OCI-M1 (cell line): ENCODE measurements around the gene ADCY10.
"Not testable (repeated sequence)": the region's sequence is repeated elsewhere in the genome, so short reads cannot be mapped to it uniquely, and the experiment has no call there.

Experiments used
- DNase-seq: peaks from one replicate; lab custom pipeline; 2025; lab: John Stamatoyannopoulos, UW

The ADCY10 gene

DNA sequence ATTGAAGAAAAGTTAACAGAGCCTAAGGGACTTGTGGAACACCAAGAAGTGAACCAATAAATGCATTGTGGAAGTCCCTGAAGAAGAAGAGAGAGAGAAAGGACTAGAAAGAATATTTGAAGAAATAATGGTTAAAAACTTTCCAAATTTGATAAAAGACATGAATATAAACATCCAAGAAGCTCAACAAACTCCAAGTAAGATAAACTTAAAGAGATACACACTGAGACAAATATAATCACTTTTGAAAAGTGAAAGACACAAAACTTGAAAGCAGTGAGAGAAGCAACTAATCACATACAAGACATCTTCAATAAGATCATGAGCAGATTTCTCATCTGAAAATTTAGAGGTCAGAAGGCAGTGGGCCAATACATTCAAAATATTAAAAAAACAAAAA, 101.0 kb downstream of the ADCY10 start:
- DNase-seq: no peak

DNA sequence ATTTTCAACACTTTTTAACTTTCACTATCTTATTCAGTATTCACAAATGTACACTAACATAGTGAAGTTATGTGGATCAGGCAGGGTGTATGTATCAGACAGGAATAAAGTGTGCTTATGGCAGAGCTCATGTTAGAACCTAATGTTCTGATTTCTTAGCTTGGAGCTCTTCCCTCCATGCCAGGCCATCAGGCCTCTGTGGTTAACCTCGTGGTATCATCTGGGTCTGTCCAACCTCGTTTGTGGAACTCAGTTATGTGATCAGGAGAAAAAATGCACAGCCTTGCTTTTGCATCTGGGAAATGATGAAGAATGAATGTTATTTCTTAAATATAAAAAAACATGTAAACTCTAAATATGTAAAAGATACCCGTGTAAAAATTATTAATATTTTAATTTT, 105.2 kb downstream of the ADCY10 start:
- DNase-seq: peak; percentile 46

DNA sequence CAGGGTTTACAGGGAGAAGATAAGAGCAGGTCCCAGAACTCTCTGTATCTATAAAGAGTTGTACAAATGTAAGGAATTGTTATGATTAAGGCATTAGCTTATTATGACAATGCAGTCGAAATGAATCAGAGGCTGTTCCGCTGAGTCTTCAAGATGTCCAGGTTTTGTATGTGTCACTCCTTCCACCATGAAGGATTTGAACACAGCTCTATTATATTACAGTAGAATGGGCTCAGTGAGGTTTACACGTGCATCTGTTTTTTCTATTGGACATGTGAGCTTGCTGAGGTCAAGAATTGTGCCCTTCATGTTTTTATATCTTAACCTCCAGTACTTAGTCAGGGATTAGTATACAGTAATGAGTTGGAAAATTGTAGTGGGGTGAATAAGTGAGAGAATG, 105.8 kb downstream of the ADCY10 start:
- no peak for DNase-seq

DNA sequence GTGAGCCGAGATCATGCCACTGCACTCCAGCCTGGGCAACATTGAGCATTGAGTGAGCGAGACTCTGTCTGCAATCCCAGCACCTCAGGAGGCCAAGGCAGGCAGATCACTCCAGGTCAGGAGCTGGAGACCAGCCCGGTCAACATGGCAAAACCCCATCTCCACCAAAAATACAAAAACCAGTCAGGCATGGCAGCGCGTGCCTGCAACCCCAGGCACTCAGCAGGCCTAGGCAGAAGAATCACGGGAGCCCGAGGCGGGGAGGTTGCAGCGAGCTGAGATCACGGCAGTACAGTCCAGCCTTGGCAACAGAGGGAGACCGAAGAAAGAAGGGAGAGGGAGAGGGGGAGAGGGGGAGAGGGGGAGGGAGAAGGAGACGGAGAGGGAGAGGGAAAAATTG, 107.3 kb downstream of the ADCY10 start:
- DNase-seq: not testable (repeated sequence)

DNA sequence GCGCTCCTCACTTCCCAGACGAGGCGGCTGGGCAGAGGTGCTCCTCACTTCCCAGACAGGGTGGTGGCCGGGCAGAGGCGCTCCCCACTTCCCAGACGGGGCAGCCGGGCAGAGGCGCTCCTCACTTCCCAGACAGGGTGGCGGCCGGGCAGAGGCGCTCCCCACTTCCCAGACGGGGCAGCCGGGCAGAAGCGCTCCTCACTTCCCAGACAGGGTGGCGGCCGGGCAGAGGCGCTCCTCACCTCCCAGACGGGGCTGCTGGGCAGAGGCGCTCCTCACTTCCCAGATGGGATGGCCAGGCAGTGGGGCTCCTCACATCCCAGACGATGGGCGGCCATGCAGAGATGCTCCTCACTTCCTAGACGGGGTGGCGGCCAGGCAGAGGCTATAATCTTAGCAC, 107.7 kb downstream of the ADCY10 start:
- not testable (repeated sequence) for DNase-seq

DNA sequence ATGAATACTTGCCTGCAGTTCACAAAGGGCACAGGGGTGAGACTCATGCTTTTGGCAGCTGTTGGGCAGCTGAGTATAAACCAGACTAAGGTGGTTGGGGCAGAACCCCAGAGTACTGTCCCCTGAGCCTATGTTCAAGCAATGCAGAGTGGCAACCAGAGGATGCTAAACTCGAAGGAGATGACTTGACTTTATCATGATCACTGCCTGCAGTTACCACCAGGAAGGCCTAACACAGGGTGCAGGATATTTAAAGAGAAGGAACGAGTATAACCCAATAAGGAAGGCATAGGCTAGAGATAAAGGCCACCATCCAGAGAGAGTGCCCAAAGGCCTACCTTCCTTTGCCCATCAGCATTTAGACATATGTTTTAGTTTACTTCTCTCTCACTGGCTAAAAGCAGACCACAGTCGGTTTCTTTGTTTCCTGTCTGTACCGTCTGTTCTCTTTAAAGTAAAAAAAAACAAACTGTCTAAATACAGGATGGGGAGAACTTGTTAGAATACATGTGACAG, 108.8 kb downstream of the ADCY10 start:
- DNase-seq: no peak

DNA sequence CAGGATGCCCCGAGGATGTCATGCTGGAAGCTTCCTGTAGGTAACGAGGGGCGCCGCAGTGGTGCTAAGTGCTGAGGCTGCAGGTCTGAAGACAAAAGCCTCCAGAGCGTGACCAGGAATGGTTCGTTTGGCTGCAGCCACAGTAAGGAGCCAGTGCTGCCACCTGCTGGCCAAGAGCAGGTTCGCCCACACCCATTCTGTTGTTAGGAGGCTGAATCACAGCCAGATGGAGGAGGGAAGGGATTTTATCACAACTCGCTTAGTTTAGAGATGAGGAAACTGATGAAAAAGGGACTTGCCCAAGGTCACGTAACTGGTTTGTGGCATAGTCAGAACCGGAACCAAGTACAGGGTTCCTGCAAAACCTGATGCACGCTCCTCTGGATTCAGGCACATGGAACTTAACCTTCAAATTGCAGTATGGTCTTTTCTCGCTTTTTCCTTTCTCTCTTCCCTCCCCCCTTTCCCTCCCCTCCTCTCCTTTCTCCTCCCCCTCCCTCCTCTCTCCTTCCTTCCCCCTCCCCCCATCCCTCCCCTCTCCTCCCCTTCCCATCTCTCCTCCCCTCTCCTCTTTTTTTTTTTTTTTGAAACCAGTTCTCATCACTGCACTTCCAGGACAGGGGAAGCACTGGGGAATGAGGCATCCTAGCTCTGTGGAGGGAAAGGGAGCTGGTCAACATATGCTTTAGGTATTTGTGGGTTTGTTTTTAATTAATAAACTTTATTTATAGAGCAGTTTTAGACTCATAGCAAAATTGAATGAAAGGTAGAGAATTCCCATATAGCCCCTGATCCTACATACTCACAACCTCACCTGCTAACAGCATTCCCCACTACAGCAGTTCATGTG, 110.4 kb downstream of the ADCY10 start:
- DNase-seq: peak; percentile 98

DNA sequence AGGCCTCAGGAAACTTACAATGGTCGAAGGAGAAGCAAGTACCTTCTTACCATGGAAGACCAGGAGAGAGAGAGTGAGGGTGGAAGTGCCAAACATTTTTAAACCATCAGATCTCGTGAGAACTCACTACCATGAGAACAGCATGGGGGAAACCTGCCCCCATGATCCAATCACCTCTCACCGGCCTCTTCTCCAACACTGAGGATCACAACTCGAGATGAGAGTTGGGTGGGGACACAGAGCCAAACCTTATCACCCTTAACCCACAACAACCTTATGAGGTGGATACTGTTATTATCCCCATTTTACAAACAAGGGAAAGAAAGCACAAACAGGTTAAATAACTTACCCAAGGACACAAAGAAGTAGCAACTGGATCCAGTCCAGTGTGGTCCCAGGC, 111.7 kb downstream of the ADCY10 start:
- DNase-seq: no peak

DNA sequence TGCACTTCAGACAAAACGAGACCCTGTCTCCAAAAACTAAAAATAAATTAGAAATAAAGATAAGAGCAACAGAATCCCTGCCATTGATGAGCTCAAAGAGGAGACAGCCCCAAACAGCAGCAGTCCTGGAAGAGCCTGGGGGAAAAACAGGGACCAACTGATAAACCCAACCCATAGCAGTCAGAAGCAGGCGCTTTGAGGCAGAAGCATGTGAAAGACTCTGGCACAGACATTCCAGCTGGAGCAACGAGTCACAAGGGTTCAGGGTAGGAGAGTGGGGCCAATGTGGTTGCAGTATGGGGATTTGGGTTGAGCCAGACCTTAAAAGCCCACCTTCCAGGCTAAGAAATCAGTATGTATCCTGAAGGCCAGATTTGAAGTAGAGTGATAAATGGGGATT, 113.7 kb downstream of the ADCY10 start:
- DNase-seq: no peak

DNA sequence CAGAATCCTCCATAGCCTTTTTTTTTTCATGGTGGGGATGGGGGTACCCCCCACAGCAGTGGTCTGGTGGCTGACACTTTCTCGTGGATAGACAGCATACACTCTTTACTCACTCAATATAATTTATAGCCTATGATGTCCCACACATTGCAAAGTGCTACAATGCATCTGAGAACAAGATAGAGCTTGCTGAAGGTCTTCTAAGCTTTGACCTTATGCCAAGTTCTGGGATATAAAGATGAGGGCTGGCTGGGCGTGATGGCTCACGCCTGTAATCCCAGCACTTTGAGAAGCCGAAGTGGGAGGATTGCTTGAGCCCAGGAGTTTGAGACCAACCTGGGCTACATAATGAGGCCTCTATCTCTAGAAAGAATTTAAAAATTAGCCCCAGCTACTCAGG, 114.2 kb downstream of the ADCY10 start:
- no peak for DNase-seq

DNA sequence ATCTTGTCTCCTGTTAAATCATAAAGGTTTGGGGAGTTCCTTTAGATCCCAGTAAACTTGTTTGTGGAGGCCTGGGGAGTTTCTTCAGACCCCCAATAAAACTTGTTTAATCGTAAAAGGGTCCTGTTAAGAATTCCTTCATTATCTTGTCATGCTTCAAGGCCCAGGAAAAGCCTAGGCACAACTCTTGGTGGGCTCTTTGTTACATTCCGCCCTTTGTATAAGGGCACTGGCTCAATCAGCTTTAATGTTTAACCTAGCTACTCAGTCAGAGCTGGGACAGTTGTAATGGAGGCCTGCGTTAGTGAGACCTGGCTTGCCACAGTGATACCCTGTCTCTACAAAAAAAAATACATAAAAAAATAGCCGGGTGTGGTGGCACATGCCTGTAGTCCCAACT, 115.0 kb downstream of the ADCY10 start:
- DNase-seq: no peak

DNA sequence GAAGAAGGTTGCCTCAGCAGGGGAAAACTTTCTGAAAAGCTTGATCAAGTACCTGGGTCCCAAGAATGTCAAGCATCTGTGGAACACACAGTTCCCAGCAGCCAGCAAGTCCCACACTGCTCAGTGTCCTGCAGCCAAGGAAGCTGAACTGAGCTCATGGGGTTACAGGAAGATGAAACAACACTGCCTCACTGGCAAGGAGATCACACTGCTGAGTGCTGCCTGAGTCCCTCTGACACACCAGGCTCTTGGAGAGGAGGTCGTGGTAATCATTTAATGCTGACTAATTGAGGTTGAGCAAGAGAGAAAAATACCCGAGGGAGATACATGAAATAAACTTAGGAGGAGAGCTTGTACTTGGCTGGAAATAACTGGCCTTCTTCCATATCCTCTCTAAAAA, 116.9 kb downstream of the ADCY10 start:
- DNase-seq: peak; percentile 93

DNA sequence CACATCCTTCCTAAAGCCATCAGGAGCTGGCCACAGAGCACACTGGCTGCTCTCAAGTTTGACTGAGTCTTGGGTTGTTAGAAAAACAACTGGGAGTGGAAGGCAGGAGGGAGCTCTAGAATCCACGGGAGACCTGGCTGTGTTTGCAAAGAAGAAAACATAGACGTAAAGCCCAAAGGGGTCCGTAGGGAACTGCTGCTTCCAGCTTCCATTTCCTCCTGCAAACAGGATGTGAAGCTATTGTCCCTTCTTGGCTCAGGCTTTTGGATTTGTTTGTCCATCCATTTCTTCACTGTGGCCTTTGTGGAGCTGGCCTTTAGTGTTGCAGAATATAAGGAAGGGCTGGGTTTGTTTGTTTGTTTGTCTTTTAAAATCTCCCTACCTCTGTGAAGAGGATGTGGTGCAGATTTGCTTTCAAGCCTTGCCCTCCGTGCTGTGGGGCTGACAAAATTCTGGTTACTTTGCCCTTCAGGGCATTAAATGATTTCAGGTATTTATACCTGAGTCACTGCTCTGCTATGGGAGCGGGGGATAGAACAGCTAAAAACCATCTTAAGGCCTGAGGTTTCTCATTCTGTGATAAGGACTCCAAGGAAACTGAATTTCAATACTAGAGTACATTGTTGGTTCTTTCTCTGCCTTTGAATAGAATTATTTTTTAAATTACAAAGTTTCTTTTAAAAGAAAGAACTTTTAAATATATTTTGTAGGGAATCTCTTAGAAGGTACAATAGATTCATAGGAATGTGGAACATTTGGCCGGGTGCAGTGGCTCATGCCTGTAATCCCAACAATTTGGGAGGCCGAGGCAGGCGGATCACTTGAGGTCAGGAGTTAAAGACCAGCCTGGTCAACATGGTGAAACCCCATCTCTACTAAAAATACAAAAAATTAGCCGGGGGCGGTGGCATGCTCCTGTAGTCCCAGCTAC, 117.9 kb downstream of the ADCY10 start:
- no peak for DNase-seq

DNA sequence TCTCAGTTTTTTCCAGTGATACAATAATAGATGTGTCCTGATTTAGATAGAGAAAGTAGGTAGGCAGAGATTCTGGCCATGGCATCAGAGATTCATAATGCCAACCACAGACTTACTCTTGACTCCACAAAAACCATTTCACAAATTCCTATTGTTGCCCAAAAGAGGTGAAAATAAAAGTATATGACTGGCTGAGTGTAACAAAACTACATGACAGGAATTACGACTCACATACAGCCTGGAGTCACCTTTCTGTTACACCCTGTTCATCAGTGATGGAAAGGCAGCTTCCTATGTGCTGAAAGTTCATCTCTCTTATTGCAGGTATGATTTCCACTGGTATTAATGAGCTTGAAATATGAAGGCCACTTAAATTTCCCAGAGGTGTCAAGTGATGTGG, 119.9 kb downstream of the ADCY10 start:
- DNase-seq: no peak

DNA sequence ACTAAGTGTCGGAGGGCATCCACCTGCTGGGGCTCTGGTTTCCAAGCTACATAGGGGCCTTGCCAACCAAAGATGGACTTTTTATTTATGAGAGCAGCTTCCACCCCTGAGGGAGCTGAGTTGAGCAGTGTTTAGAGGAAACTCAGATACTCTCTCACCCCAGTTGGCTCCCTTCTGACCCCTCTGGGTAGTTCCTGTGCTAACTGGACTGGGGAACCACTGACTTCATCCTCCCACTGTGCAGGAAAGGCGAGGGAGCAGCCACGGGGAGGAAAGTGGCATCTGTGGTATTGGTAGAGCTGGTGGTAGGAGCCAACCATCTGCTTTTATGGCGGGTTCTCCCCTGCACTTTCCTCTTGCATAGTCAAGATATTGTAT, 121.8 kb downstream of the ADCY10 start:
- DNase-seq: no peak

DNA sequence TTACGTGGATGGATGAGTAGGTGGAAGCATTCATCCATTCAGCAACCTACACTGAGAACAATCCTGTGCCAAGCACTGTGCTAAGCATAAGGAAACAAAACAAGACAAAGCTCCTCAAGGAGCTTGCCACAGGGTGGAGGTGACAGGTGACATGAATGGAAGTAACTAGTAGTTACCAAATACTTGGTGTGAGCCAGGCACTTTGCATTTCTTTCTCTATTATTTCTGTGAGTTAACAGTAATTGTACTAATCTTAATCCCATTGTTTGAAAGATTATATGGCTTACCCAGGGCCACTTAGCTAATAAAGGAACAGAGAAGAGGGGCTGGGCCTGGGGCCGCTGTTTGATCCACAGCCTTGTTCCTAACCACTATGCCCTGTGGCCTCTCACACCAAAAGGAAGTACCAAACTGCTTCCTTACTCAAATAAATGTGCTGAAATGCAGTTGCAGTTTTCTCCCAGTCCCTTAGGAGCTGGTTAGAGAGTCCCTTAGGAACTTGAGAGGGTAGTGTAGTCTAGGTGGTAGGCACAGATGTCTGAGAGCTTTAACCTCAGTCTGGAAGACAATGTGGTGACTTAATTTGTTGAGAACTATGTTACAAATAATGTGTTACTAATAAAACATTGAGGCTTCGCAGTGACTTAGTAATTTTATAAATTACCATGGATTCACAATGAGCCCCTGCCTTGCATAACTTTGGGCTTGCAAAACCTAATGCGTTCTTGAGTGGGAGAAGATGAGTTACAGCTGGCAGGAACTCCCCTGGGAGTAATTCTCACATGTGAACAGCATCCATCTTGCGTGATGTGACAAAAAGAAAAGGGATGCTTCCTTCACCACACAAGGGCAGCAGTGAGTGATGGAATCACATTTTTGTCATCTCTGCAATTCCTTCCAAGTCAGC, 122.4 kb downstream of the ADCY10 start:
- DNase-seq: no peak

DNA sequence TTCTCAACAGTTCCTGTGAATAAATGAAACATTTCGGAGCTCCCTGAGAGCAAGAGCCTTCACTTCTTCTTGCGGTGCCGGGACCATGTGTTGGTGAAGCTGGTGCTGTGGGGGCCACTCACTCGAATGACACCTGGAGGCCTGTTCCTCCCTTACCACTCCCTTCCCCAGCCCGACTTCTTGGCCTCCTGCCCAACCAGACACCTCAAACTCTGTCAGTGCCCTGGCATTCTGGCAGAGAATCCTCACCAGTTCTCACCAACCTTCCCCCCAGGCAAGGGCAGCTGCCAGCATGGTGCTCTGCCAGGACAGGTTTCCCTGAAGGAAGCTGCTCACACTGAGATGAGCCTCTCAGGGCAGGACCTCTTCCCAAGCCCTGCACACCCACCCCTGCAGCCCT, 123.8 kb downstream of the ADCY10 start:
- DNase-seq: no peak

DNA sequence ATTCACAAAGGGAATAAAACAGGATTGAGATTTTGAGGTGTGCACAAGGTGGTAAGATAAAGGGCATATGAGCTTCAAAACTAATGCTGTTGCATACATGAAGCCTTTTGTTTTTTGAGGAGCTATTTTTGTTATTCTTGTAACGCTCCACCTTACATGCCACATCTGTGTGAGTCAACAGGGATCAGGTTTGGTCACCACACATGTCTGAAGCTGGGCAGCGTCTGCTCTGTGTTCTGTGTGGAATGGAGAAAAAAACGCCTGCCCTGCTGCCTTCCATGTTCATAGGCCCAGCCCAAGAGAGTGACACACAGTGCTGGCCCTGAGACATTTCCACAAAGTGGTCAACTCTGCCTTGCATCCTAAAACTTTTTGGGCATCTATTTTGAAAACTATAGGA, 124.4 kb downstream of the ADCY10 start:
- DNase-seq: no peak

DNA sequence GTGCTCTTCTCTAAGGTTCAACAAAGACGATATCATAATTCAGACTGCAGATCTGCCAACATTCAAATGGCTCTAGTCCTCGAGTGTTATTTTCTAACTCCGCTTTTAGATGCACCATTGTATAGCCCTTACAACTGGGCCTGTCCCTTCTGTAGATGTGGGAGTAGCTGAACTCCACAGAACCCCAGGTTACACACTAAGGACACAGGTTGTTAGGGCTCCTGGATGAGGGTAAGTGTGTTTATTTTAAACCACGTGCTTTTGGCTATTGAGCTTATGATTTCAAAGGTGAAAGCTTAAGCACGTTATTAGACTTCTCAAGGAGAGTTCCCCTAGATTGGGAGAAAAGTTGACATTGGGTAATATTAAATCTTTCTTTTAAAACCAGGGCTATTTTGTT, 127.4 kb downstream of the ADCY10 start:
- no peak for DNase-seq

DNA sequence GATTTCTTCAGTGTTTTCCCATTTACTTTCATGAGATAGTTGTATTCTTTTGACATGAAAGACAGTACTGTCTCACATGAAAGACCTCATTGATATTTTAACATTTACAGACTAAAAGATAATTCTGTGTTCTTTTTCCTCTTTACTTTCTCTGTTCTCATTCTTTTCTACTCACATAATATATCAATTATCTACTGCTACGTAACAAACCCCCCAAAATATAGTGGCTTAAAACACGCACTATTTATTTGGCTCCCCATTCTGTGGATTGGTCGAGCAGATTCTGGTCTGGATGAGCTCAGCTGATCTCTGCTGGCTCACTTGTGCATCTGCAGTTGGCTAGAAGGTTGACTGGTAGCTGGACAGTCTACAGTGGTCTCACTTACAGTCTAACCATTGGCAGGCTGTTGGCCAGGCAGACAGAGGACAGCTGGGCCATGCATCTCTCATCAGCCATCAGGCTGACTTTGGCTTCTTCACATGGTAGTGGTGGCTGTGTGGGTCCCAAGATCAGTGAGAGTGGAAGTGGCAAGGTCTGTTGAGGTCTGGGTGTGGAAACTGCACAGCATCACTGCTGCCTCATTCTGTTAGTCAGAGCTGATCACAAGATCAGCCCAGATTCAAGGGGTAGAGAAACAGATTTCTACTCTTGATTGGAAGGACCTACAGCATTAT, 128.9 kb downstream of the ADCY10 start:
- DNase-seq: no peak

DNA sequence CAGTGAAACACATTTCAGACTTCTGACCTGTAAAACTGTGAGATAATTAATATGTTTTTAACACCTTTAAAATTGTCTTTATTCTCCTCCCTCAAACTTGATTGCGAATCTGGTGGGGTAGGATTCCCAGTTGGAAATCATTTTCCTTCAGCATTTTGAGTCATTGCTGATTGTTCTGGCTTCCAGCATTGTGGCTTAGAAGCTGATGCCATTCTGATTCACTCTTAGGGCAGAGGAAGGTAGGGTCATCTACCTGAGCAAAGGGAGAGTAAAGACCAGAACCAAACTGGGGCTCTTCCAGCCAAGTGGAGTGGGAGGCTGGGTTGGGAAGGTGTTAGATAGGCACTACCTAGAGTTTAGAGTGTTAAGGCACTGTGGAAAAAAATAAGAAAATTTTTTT, 131.0 kb downstream of the ADCY10 start:
- DNase-seq: no peak
